ENCODE data around the gene KCNJ11. TPM values are rescaled to one million over a fixed set of nuclear protein-coding genes. Genes with fewer than 3 reads are reported as not detected.
"Not testable (repeated sequence)": the region's sequence is repeated elsewhere in the genome, so short reads cannot be mapped to it uniquely, and the experiment has no call there.

Gene KCNJ11
- total and polyA plus RNA-seq, 2 experiments from 2014 or later = not detected

DNA sequence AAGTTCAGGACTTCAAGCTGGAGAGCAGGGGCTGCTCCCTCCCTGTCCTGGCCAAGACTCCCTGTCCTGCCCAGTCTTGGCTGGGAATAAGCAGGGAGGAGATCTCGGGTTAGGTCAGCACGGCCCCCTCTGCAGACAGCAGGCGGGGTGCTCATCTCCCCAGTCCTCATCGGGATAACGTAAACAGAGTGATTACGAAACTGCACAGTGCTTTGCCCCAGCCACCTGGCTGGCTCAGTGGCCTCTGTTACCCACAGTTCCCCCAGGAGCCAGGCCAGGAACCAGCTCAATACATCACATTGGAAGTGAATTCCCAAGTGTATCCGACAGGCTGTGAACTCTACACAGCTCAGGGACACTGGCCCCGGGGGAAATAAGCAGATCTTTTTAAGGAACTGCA is 42.7 kb upstream of the KCNJ11 start:
- 39 to 44% methylated on average over 8 of the region's 8 CpGs for WGBS, 2 experiments (ENCODE audit: low coverage in 1 of 2, low lambda C conversion rate in 2 of 2, missing lambda C conversion rate in 2 of 2)
- H3K4me3 ChIP-seq = no peak overlapping the region
- H3K4me1 ChIP-seq (ENCODE audit: insufficient read depth) = no peaks in the 10 kb centered on the region
- H3K9me3 ChIP-seq (ENCODE audit: low read depth) = no peaks in the 10 kb centered on the region
- in situ Hi-C loops (cut with MboI) = no loop called here
- TF ChIP-seq EZH2 (IDR thresholded peaks at IDR 0.05; ENCODE audit: insufficient read depth, poor library complexity, severe bottlenecking) (no peak), EZH2phosphoT487 (IDR thresholded peaks at IDR 0.05; ENCODE audit: insufficient read depth, low read depth) (no peak)
- H3F3A ChIP-seq (ENCODE audit: insufficient read depth) = no peaks in the 10 kb centered on the region
- H3K27ac ChIP-seq = no peak overlapping the region
- no peaks in the 10 kb centered on the region for H3K79me2 ChIP-seq (ENCODE audit: insufficient read depth)
- H3K9ac ChIP-seq = no peak overlapping the region
- no peaks in the 10 kb centered on the region for H3K9me2 ChIP-seq (ENCODE audit: insufficient read depth)
- no peaks in the 10 kb centered on the region for H4K20me1 ChIP-seq (ENCODE audit: insufficient read depth)
- H3K4me2 ChIP-seq (ENCODE audit: unreplicated experiment) = no peak overlapping the region
- H3K27me3 ChIP-seq (replicated peaks; ENCODE audit: insufficient read depth) = no peaks in the 10 kb centered on the region; the same call in none of the 2 replicates
- H3K36me3 ChIP-seq (ENCODE audit: low read depth) = no peaks in the 10 kb centered on the region
- H2AFZ ChIP-seq = no peak overlapping the region
- no peak for DNase-seq

GRCh38 chr11:17430616-17431015 is 42.2 kb upstream of the KCNJ11 start:
- H3K4me3 ChIP-seq = no peak overlapping the region
- no peak overlapping the region for H3K27ac ChIP-seq
- H3F3A ChIP-seq (ENCODE audit: insufficient read depth) = no peaks in the 10 kb centered on the region
- H3K27me3 ChIP-seq (replicated peaks; ENCODE audit: insufficient read depth) = no peaks in the 10 kb centered on the region; the same call in none of the 2 replicates
- no peaks in the 10 kb centered on the region for H3K36me3 ChIP-seq (ENCODE audit: low read depth)
- H4K20me1 ChIP-seq (ENCODE audit: insufficient read depth) = no peaks in the 10 kb centered on the region
- no peaks in the 10 kb centered on the region for H3K4me1 ChIP-seq (ENCODE audit: insufficient read depth)
- no peak overlapping the region for H3K4me2 ChIP-seq (ENCODE audit: unreplicated experiment)
- H3K9ac ChIP-seq = no peak overlapping the region
- H2AFZ ChIP-seq = no peak overlapping the region
- 65 to 69% methylated on average over 11 to 13 of the region's 13 CpGs for WGBS, 2 experiments (ENCODE audit: low coverage in 1 of 2, low lambda C conversion rate in 2 of 2, missing lambda C conversion rate in 2 of 2)
- no peak for TF ChIP-seq EZH2phosphoT487 (IDR thresholded peaks at IDR 0.05; ENCODE audit: insufficient read depth, low read depth)
- no peak for TF ChIP-seq EZH2 (IDR thresholded peaks at IDR 0.05; ENCODE audit: insufficient read depth, poor library complexity, severe bottlenecking)
- no peaks in the 10 kb centered on the region for H3K9me3 ChIP-seq (ENCODE audit: low read depth)
- no peaks in the 10 kb centered on the region for H3K9me2 ChIP-seq (ENCODE audit: insufficient read depth)
- DNase-seq = no peak
- in situ Hi-C loops (cut with MboI) = no loop called here
- H3K79me2 ChIP-seq (ENCODE audit: insufficient read depth) = no peaks in the 10 kb centered on the region

DNA sequence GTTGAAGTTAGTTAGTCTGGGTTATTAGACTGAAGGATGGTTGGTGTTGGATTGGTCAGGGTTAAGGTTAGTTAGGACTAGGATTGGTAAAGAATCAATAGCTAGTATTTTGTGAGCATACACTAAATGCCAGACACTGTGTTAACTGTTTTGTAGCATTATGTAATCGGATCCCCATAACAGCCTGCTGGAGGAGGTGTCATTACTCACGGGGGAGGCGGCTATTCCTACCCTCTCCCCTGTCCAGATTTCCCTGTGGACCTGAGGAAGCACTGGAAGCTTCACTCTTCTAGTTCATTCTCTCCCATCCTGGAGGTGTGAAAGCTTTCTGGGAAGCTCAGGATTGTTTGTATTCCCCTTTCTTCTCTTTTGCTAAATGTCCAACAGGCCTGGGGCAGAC is 40.5 kb upstream of the KCNJ11 start:
- TF ChIP-seq EZH2phosphoT487 (IDR thresholded peaks at IDR 0.05; ENCODE audit: insufficient read depth, low read depth) = no peak
- no peak for TF ChIP-seq EZH2 (IDR thresholded peaks at IDR 0.05; ENCODE audit: insufficient read depth, poor library complexity, severe bottlenecking)
- Histone ChIP-seq H3K27me3 (replicated peaks; ENCODE audit: insufficient read depth) (no peaks in the 10 kb centered on the region; the same call in 1 of the 2 replicates), H3K79me2 (ENCODE audit: insufficient read depth) (no peaks in the 10 kb centered on the region), H2AFZ (no peak overlapping the region), H3F3A (ENCODE audit: insufficient read depth) (no peaks in the 10 kb centered on the region), H3K36me3 (ENCODE audit: low read depth) (no peaks in the 10 kb centered on the region), H4K20me1 (ENCODE audit: insufficient read depth) (no peaks in the 10 kb centered on the region), H3K4me1 (ENCODE audit: insufficient read depth) (no peaks in the 10 kb centered on the region), H3K4me3 (no peak overlapping the region), H3K4me2 (ENCODE audit: unreplicated experiment) (no peak overlapping the region), H3K9me3 (ENCODE audit: low read depth) (no peaks in the 10 kb centered on the region), H3K27ac (no peak overlapping the region), H3K9me2 (ENCODE audit: insufficient read depth) (no peaks in the 10 kb centered on the region), H3K9ac (no peak overlapping the region)
- in situ Hi-C loops (cut with MboI) = no loop called here
- 61 to 64% methylated on average over 3 of the region's 3 CpGs for WGBS, 2 experiments (ENCODE audit: low coverage in 1 of 2, low lambda C conversion rate in 2 of 2, missing lambda C conversion rate in 2 of 2)
- peak; percentile 6 for DNase-seq

- in situ Hi-C loops (cut with MboI) = no loop called here
- Histone ChIP-seq H3K79me2 (ENCODE audit: insufficient read depth) (no peaks in the 10 kb centered on the region), H3K4me2 (ENCODE audit: unreplicated experiment) (no peak overlapping the region), H4K20me1 (ENCODE audit: insufficient read depth) (no peaks in the 10 kb centered on the region), H3K4me3 (no peak overlapping the region), H3K4me1 (ENCODE audit: insufficient read depth) (no peaks in the 10 kb centered on the region), H3K36me3 (ENCODE audit: low read depth) (no peaks in the 10 kb centered on the region), H3K9me3 (ENCODE audit: low read depth) (no peaks in the 10 kb centered on the region), H2AFZ (no peak overlapping the region), H3K27me3 (replicated peaks; ENCODE audit: insufficient read depth) (no peaks in the 10 kb centered on the region; the same call in 1 of the 2 replicates), H3K9me2 (ENCODE audit: insufficient read depth) (no peaks in the 10 kb centered on the region), H3K9ac (no peak overlapping the region), H3K27ac (no peak overlapping the region), H3F3A (ENCODE audit: insufficient read depth) (no peaks in the 10 kb centered on the region)
- WGBS, 2 experiments (ENCODE audit: low coverage in 1 of 2, low lambda C conversion rate in 2 of 2, missing lambda C conversion rate in 2 of 2) = 64 to 67% methylated on average over 11 of the region's 11 CpGs
- TF ChIP-seq EZH2 (IDR thresholded peaks at IDR 0.05; ENCODE audit: insufficient read depth, poor library complexity, severe bottlenecking) (no peak), EZH2phosphoT487 (IDR thresholded peaks at IDR 0.05; ENCODE audit: insufficient read depth, low read depth) (no peak)
- DNase-seq = no peak
Measured at GRCh38 chr11:17428261-17428660, 39.8 kb upstream of the KCNJ11 start.

GRCh38 chr11:17426233-17426632 is 37.8 kb upstream of the KCNJ11 start:
- in situ Hi-C loops (cut with MboI); H3K4me3 ChIP-seq; H3K36me3 ChIP-seq (ENCODE audit: low read depth); H3K9ac ChIP-seq; H3K4me1 ChIP-seq (ENCODE audit: insufficient read depth); H4K20me1 ChIP-seq (ENCODE audit: insufficient read depth); H3K9me2 ChIP-seq (ENCODE audit: insufficient read depth); DNase-seq; H3K27ac ChIP-seq; H3K27me3 ChIP-seq (replicated peaks; ENCODE audit: insufficient read depth); H3K4me2 ChIP-seq (ENCODE audit: unreplicated experiment); H2AFZ ChIP-seq; H3K79me2 ChIP-seq (ENCODE audit: insufficient read depth); H3K9me3 ChIP-seq (ENCODE audit: low read depth); H3F3A ChIP-seq (ENCODE audit: insufficient read depth): not testable (repeated sequence)
- WGBS, 2 experiments (ENCODE audit: low coverage in 1 of 2, low lambda C conversion rate in 2 of 2, missing lambda C conversion rate in 2 of 2) = 36 to 38% methylated on average over 5 of the region's 5 CpGs
